Karpas-422 (cell line): ENCODE measurements around the gene PAGR1. TPM values are rescaled to one million over a fixed set of nuclear protein-coding genes. Genes with fewer than 3 reads are reported as not detected.

Experiments
- DNase-seq: peaks from one replicate; pipeline ENCODE4 v3.0.0-alpha.2; 2015
- H2AFZ ChIP-seq: fragments of 200-600 bp; sonication (generic); 2 replicates; pipeline ENCODE4 v1.6.1; 2014; ENCODE audit warnings: antibody characterized with exemption, low read length, mixed read lengths
- H3K27ac ChIP-seq: fragments of 200-600 bp; sonication (generic); 2 replicates; pipeline ENCODE4 v1.5.1; 2014; ENCODE audit warnings: mild to moderate bottlenecking, low read length, moderate library complexity
- H3K27me3 ChIP-seq: fragments of 200-600 bp; sonication (generic); 2 replicates; pipeline ENCODE4 v1.6.1; 2014; ENCODE audit warnings: low read length, mixed read lengths
- H3K36me3 ChIP-seq: fragments of 200-600 bp; sonication (generic); 2 replicates; pipeline ENCODE4 v1.6.1; 2014; ENCODE audit warnings: low read length, mixed read lengths; ENCODE audit not compliant: insufficient read depth
- H3K4me1 ChIP-seq: fragments of 200-600 bp; sonication (generic); 2 replicates; pipeline ENCODE4 v1.6.1; 2014; ENCODE audit warnings: mild to moderate bottlenecking, low read length, mixed read lengths
- H3K4me2 ChIP-seq: fragments of 200-600 bp; sonication (generic); 2 replicates; pipeline ENCODE4 v1.6.1; 2014; ENCODE audit warnings: low read length, low read depth, mild to moderate bottlenecking; ENCODE audit not compliant: poor library complexity, severe bottlenecking
- H3K4me3 ChIP-seq: fragments of 200-600 bp; sonication (generic); 2 replicates; pipeline ENCODE4 v1.5.1; 2014; ENCODE audit warnings: mild to moderate bottlenecking, antibody characterized with exemption, low read length, mixed read lengths
- H3K79me2 ChIP-seq: fragments of 200-600 bp; sonication (generic); 2 replicates; pipeline ENCODE4 v1.6.1; 2014; ENCODE audit warnings: mild to moderate bottlenecking, low read length, mixed read lengths
- H3K9ac ChIP-seq: fragments of 200-600 bp; sonication (generic); 2 replicates; pipeline ENCODE4 v1.6.0; 2014; ENCODE audit warnings: low read length
- H3K9me2 ChIP-seq: fragments of 200-600 bp; sonication (generic), shearing (Covaris generic); replicated peaks from 2 replicates; pipeline ENCODE4 v1.6.0; 2014; ENCODE audit warnings: mild to moderate bottlenecking, low read length, moderate library complexity; ENCODE audit not compliant: insufficient read depth
- H3K9me3 ChIP-seq: fragments of 300-700, 200-600 bp; sonication (generic); 2 replicates; pipeline ENCODE4 v1.6.1; 2014; ENCODE audit warnings: low read length, mixed read lengths
- H4K20me1 ChIP-seq: fragments of 200-600 bp; sonication (generic); 2 replicates; pipeline ENCODE4 v1.6.1; 2014; ENCODE audit warnings: mild to moderate bottlenecking, antibody characterized with exemption, low read length, low read depth; ENCODE audit not compliant: insufficient read depth
- total RNA-seq: library from RNA; depleted of rRNA; stranded (reverse); fragments of >200 nt; shearing (Covaris generic); gene quantifications from 2 replicates; pipeline ENCODE4 v1.2.3, GENCODE V29; 2014; ENCODE audit warnings: low replicate concordance

PAGR1 gene
- total RNA-seq, 1 experiment from 2014 or later = 25.4 TPM

GRCh38 chr16:29813644-29814562 is 2.0 kb upstream of the PAGR1 start:
- H3K27ac ChIP-seq = peak overlapping the region; percentile 89
- no peaks in the 10 kb centered on the region for H3K9me2 ChIP-seq
- H3K4me1 ChIP-seq = peaks cover 80% of the 10 kb centered on the region
- peak overlapping the region; percentile 100 for H3K4me2 ChIP-seq
- peaks cover 15% of the 10 kb centered on the region for H3K79me2 ChIP-seq
- H3K36me3 ChIP-seq = peaks cover 20% of the 10 kb centered on the region
- peak overlapping the region; percentile 83; the same call in 1 of the 2 replicates for H3K4me3 ChIP-seq
- no peaks in the 10 kb centered on the region for H3K27me3 ChIP-seq
- peak overlapping the region; percentile 87 for H3K9ac ChIP-seq
- H4K20me1 ChIP-seq = peaks cover 11% of the 10 kb centered on the region
- no peaks in the 10 kb centered on the region for H3K9me3 ChIP-seq
- no peak overlapping the region for H2AFZ ChIP-seq
- DNase-seq = no peak

- Histone ChIP-seq H3K79me2 (peaks cover 8% of the 10 kb centered on the region), H3K27ac (peak overlapping the region; percentile 89), H3K27me3 (no peaks in the 10 kb centered on the region), H3K4me2 (peak overlapping the region; percentile 100), H3K9ac (peak overlapping the region; percentile 87), H4K20me1 (peaks cover 7% of the 10 kb centered on the region; the same call in 1 of the 2 replicates), H3K9me2 (no peaks in the 10 kb centered on the region), H3K4me1 (peaks cover 79% of the 10 kb centered on the region), H3K4me3 (peak overlapping the region; percentile 83), H3K36me3 (peaks cover 18% of the 10 kb centered on the region), H2AFZ (peak overlapping the region; percentile 88; the same call in 1 of the 2 replicates), H3K9me3 (no peaks in the 10 kb centered on the region)
- no peak for DNase-seq
These were observed 1.4 kb upstream of the PAGR1 start for GRCh38 chr16:29814592-29814991.

- peak; percentile 66 for DNase-seq
These were observed 775 bp upstream of the PAGR1 start for GRCh38 chr16:29815032-29815721.

GRCh38 chr16:29816694-29817441 is 916 bp downstream of the PAGR1 start:
- Histone ChIP-seq H3K9me3 (no peaks in the 10 kb centered on the region), H3K4me3 (peak overlapping the region; percentile 83), H3K4me1 (peaks cover 72% of the 10 kb centered on the region), H3K9me2 (no peaks in the 10 kb centered on the region), H3K9ac (peak overlapping the region; percentile 87), H3K27me3 (no peaks in the 10 kb centered on the region), H3K4me2 (peak overlapping the region; percentile 100), H3K27ac (peak overlapping the region; percentile 89), H2AFZ (peak overlapping the region; percentile 19; the same call in 1 of the 2 replicates), H3K36me3 (peaks cover 9% of the 10 kb centered on the region; the same call in 1 of the 2 replicates), H4K20me1 (peaks cover 20% of the 10 kb centered on the region; the same call in 1 of the 2 replicates), H3K79me2 (peaks cover 8% of the 10 kb centered on the region)
- DNase-seq = peak; percentile 81

More at GRCh38 chr16:29815032-29815721, 775 bp upstream of the PAGR1 start:
- Histone ChIP-seq H2AFZ (peak overlapping the region; percentile 88; the same call in 1 of the 2 replicates), H3K79me2 (peaks cover 8% of the 10 kb centered on the region), H3K27ac (peak overlapping the region; percentile 89), H3K27me3 (no peaks in the 10 kb centered on the region), H3K4me3 (peak overlapping the region; percentile 83), H3K9ac (peak overlapping the region; percentile 87), H3K9me3 (no peaks in the 10 kb centered on the region), H3K4me2 (peak overlapping the region; percentile 100), H4K20me1 (peaks cover 5% of the 10 kb centered on the region; the same call in 1 of the 2 replicates), H3K4me1 (peaks cover 79% of the 10 kb centered on the region), H3K9me2 (no peaks in the 10 kb centered on the region), H3K36me3 (peaks cover 12% of the 10 kb centered on the region; the same call in 1 of the 2 replicates)

GRCh38 chr16:29818082-29818481 is 2.1 kb downstream of the PAGR1 start:
- no peaks in the 10 kb centered on the region for H3K9me2 ChIP-seq
- peaks cover 20% of the 10 kb centered on the region; the same call in 1 of the 2 replicates for H4K20me1 ChIP-seq
- no peak overlapping the region for H3K4me3 ChIP-seq
- peak overlapping the region; percentile 27; the same call in 1 of the 2 replicates for H3K9ac ChIP-seq
- H3K27ac ChIP-seq = no peak overlapping the region
- no peaks in the 10 kb centered on the region for H3K9me3 ChIP-seq
- DNase-seq = no peak
- H3K27me3 ChIP-seq = no peaks in the 10 kb centered on the region
- H3K36me3 ChIP-seq = peaks cover 9% of the 10 kb centered on the region; the same call in 1 of the 2 replicates
- H3K4me2 ChIP-seq = peak overlapping the region; percentile 100
- peaks cover 66% of the 10 kb centered on the region for H3K4me1 ChIP-seq
- H2AFZ ChIP-seq = no peak overlapping the region
- H3K79me2 ChIP-seq = peaks cover 8% of the 10 kb centered on the region

- Histone ChIP-seq H2AFZ (no peak overlapping the region), H3K27me3 (no peaks in the 10 kb centered on the region), H3K9ac (peak overlapping the region; percentile 26), H3K36me3 (peaks cover 9% of the 10 kb centered on the region; the same call in 1 of the 2 replicates), H3K27ac (no peak overlapping the region), H3K9me3 (no peaks in the 10 kb centered on the region), H3K4me1 (peaks cover 52% of the 10 kb centered on the region), H3K4me3 (peak overlapping the region; percentile 49; the same call in 1 of the 2 replicates), H3K4me2 (peak overlapping the region; percentile 66), H3K9me2 (no peaks in the 10 kb centered on the region), H3K79me2 (peaks cover 8% of the 10 kb centered on the region), H4K20me1 (peaks cover 20% of the 10 kb centered on the region; the same call in 1 of the 2 replicates)
- DNase-seq = no peak
These were observed 3.6 kb downstream of the PAGR1 start for GRCh38 chr16:29819506-29819905.

GRCh38 chr16:29820271-29820701 is 4.3 kb downstream of the PAGR1 start, which contains the start of gene MVP:
TSS of gene MVP (plus strand) at chr16:29820462. CDS start at chr16:29830550, 10,088 bp downstream.
- peaks cover 44% of the 10 kb centered on the region for H3K4me1 ChIP-seq
- peaks cover 8% of the 10 kb centered on the region for H3K79me2 ChIP-seq
- H4K20me1 ChIP-seq = peaks cover 20% of the 10 kb centered on the region; the same call in 1 of the 2 replicates

More at GRCh38 chr16:29820271-29820701, 4.3 kb downstream of the PAGR1 start, which contains the start of gene MVP:
- H3K9me2 ChIP-seq = no peaks in the 10 kb centered on the region
- peak; percentile 80 for DNase-seq
- H3K27ac ChIP-seq = no peak within 1 kb of the TSS
- H3K4me2 ChIP-seq = peak within 1 kb of the TSS; percentile 66
- peak within 1 kb of the TSS; percentile 49 for H3K4me3 ChIP-seq
- H3K9me3 ChIP-seq = no peaks in the 10 kb centered on the region
- H3K9ac ChIP-seq = peak within 1 kb of the TSS; percentile 56
- peaks cover 9% of the 10 kb centered on the region; the same call in 1 of the 2 replicates for H3K36me3 ChIP-seq
- no peak within 1 kb of the TSS for H2AFZ ChIP-seq
- no peaks in the 10 kb centered on the region for H3K27me3 ChIP-seq
